Measurements from ENCODE around the gene CHRND. TPM values are rescaled to one million over a fixed set of nuclear protein-coding genes. Genes with fewer than 3 reads are reported as not detected.

The CHRND gene
- total RNA-seq, 1 experiment from 2014 or later: not detected

- Histone ChIP-seq H3K27ac (no peak overlapping the region), H4K20me1 (ENCODE audit: insufficient read depth) (no peaks in the 10 kb centered on the region), H3K27me3 (ENCODE audit: insufficient read depth, low read depth) (peaks cover 51% of the 10 kb centered on the region), H3K79me2 (ENCODE audit: low read depth) (no peaks in the 10 kb centered on the region), H3K9me2 (ENCODE audit: insufficient read depth) (no peaks in the 10 kb centered on the region), H2AFZ (no peak overlapping the region), H3K4me1 (replicated peaks; ENCODE audit: insufficient read depth) (no peaks in the 10 kb centered on the region), H3F3A (ENCODE audit: insufficient read depth, low read depth) (no peaks in the 10 kb centered on the region), H3K9me3 (ENCODE audit: insufficient read depth, low read depth) (no peaks in the 10 kb centered on the region), H3K36me3 (ENCODE audit: low read depth) (no peaks in the 10 kb centered on the region), H3K4me3 (no peak overlapping the region), H3K4me2 (no peak overlapping the region)
- TF ChIP-seq, protein P1, sequence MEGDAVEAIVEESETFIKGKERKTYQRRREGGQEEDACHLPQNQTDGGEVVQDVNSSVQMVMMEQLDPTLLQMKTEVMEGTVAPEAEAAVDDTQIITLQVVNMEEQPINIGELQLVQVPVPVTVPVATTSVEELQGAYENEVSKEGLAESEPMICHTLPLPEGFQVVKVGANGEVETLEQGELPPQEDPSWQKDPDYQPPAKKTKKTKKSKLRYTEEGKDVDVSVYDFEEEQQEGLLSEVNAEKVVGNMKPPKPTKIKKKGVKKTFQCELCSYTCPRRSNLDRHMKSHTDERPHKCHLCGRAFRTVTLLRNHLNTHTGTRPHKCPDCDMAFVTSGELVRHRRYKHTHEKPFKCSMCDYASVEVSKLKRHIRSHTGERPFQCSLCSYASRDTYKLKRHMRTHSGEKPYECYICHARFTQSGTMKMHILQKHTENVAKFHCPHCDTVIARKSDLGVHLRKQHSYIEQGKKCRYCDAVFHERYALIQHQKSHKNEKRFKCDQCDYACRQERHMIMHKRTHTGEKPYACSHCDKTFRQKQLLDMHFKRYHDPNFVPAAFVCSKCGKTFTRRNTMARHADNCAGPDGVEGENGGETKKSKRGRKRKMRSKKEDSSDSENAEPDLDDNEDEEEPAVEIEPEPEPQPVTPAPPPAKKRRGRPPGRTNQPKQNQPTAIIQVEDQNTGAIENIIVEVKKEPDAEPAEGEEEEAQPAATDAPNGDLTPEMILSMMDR (conservative IDR thresholded peaks at IDR 0.05): no peak
- no peak for TF ChIP-seq EZH2 (IDR thresholded peaks at IDR 0.05; ENCODE audit: low read depth)
- intact Hi-C loops (cut with micrococcal nuclease; ENCODE audit: unreplicated experiment): no loop called here
- DNase-seq: no peak
- POLR2A ChIA-PET (ENCODE audit: unreplicated experiment): interaction anchor here (0.5 kb wide), 1 partner anchor 793 kb away, joined by 4 read pairs; no protein-coding TSS in a partner anchor
- no TSS peak for BruUV-seq (replicated peaks)
- CTCF ChIA-PET: no interaction called here
Measured at GRCh38 chr2:232518844-232519243, 7.1 kb upstream of the CHRND start.

GRCh38 chr2:232519581-232520438, 6.2 kb upstream of the CHRND start, which contains the start of gene PRSS56:
TSS of gene PRSS56 (plus strand) at chr2:232520388. CDS start at chr2:232520599, 211 bp downstream.
- H4K20me1 ChIP-seq (ENCODE audit: insufficient read depth): no peaks in the 10 kb centered on the region
- no peak within 1 kb of the TSS for H3K4me3 ChIP-seq
- no peaks in the 10 kb centered on the region for H3K4me1 ChIP-seq (replicated peaks; ENCODE audit: insufficient read depth)
- CTCF ChIA-PET: no interaction called here
- no peaks in the 10 kb centered on the region for H3K36me3 ChIP-seq (ENCODE audit: low read depth)
- TF ChIP-seq, protein P1 (conservative IDR thresholded peaks at IDR 0.05): no peak
- no peak for TF ChIP-seq EZH2 (IDR thresholded peaks at IDR 0.05; ENCODE audit: low read depth)
- H3K9me3 ChIP-seq (ENCODE audit: insufficient read depth, low read depth): no peaks in the 10 kb centered on the region
- no peaks in the 10 kb centered on the region for H3K9me2 ChIP-seq (ENCODE audit: insufficient read depth)
- no peak within 1 kb of the TSS for H2AFZ ChIP-seq
- H3K79me2 ChIP-seq (ENCODE audit: low read depth): no peaks in the 10 kb centered on the region
- POLR2A ChIA-PET (ENCODE audit: unreplicated experiment): interaction anchor here (0.5 kb wide), 1 partner anchor 794 kb away, joined by 4 read pairs; no protein-coding TSS in a partner anchor
- H3F3A ChIP-seq (ENCODE audit: insufficient read depth, low read depth): no peaks in the 10 kb centered on the region
- no peak within 1 kb of the TSS for H3K4me2 ChIP-seq
- H3K27me3 ChIP-seq (ENCODE audit: insufficient read depth, low read depth): peaks cover 55% of the 10 kb centered on the region
- intact Hi-C loops (cut with micrococcal nuclease; ENCODE audit: unreplicated experiment): loop anchor here (10.0 kb wide), 2 partner anchors 195 to 615 kb away; no protein-coding TSS in a partner anchor
- BruUV-seq (replicated peaks): no TSS peak
- no peak for DNase-seq
- no peak within 1 kb of the TSS for H3K27ac ChIP-seq

- no peak for TF ChIP-seq EZH2 (IDR thresholded peaks at IDR 0.05; ENCODE audit: low read depth)
- TF ChIP-seq, protein P1 (conservative IDR thresholded peaks at IDR 0.05): no peak
- ChIA-PET CTCF (interaction anchor here (0.6 kb wide), 1 partner anchor 219 kb away, joined by 3 read pairs; no protein-coding TSS in a partner anchor), POLR2A (ENCODE audit: unreplicated experiment) (no interaction called here)
- peaks cover 55% of the 10 kb centered on the region for H3K27me3 ChIP-seq (ENCODE audit: insufficient read depth, low read depth)
- no peaks in the 10 kb centered on the region for H3K79me2 ChIP-seq (ENCODE audit: low read depth)
- H3K9me2 ChIP-seq (ENCODE audit: insufficient read depth): no peaks in the 10 kb centered on the region
- H3K4me1 ChIP-seq (replicated peaks; ENCODE audit: insufficient read depth): no peaks in the 10 kb centered on the region
- no peaks in the 10 kb centered on the region for H3F3A ChIP-seq (ENCODE audit: insufficient read depth, low read depth)
- no peak for DNase-seq
- no peaks in the 10 kb centered on the region for H3K9me3 ChIP-seq (ENCODE audit: insufficient read depth, low read depth)
- H3K27ac ChIP-seq: no peak overlapping the region
- H3K36me3 ChIP-seq (ENCODE audit: low read depth): no peaks in the 10 kb centered on the region
- no peaks in the 10 kb centered on the region for H4K20me1 ChIP-seq (ENCODE audit: insufficient read depth)
- no peak overlapping the region for H3K4me2 ChIP-seq
- intact Hi-C loops (cut with micrococcal nuclease; ENCODE audit: unreplicated experiment): loop anchor here (10.0 kb wide), 2 partner anchors 196 to 616 kb away; no protein-coding TSS in a partner anchor
- no peak overlapping the region for H3K4me3 ChIP-seq
- no peak overlapping the region for H2AFZ ChIP-seq
- BruUV-seq (replicated peaks): no TSS peak
Measured at GRCh38 chr2:232520489-232520888, 5.5 kb upstream of the CHRND start.

Measured in PC-9 (cell line).